ENCODE measurements around the gene ARHGAP8. TPM values are rescaled to one million over a fixed set of nuclear protein-coding genes. Genes with fewer than 3 reads are reported as not detected.
A peak's percentile ranks its signal among the peaks of the same experiment; 100 is the strongest.

ARHGAP8 gene
- total and polyA plus RNA-seq, 2 experiments from 2014 or later, result 24.0 to 50.4 TPM

DNA sequence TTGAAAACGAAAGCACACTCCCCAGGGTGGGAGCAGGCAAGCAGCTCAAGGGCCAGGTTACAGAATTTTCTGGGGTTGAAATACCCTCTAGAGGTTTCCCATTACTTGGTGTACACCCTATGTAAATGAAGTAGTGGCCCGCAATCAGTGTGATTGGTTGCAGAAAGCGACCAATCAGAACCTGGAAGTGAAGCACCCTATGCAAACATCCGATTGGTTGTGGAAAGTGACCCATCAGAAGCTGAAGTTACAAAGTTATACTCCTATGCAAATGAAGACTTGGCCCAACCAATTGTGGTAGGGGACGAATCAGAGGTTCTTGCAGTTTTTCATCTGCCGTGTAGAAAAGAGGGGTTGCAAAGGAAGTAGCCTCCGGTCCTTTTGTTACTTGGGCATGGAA, 31.2 kb upstream of the ARHGAP8 start:
- Histone ChIP-seq H3K9me3 (ENCODE audit: low read depth) (no peaks in the 10 kb centered on the region), H3K36me3 (replicated peaks; ENCODE audit: insufficient read depth, low read depth) (no peaks in the 10 kb centered on the region), H2AFZ (no peak overlapping the region), H3K27ac (no peak overlapping the region), H3K27me3 (no peaks in the 10 kb centered on the region), H3K9me2 (replicated peaks; ENCODE audit: insufficient read depth) (no peaks in the 10 kb centered on the region), H3K4me1 (ENCODE audit: insufficient read depth) (peaks cover 25% of the 10 kb centered on the region), H3K4me3 (no peak overlapping the region), H3K4me2 (no peak overlapping the region), H4K20me1 (ENCODE audit: insufficient read depth, poor library complexity, severe bottlenecking) (peaks cover 18% of the 10 kb centered on the region), H3K79me2 (peaks cover 15% of the 10 kb centered on the region)
- 89% methylated on average over 7 of the region's 7 CpGs for whole genome bisulfite sequencing (ENCODE audit: low lambda C conversion rate, missing lambda C conversion rate)
- no peak for TF ChIP-seq EZH2phosphoT487 (IDR thresholded peaks at IDR 0.05; ENCODE audit: low read depth, severe bottlenecking, unreplicated experiment)
- TF ChIP-seq EZH2 (IDR thresholded peaks at IDR 0.05; ENCODE audit: borderline replicate concordance), result no peak
- TF ChIP-seq, protein P1, sequence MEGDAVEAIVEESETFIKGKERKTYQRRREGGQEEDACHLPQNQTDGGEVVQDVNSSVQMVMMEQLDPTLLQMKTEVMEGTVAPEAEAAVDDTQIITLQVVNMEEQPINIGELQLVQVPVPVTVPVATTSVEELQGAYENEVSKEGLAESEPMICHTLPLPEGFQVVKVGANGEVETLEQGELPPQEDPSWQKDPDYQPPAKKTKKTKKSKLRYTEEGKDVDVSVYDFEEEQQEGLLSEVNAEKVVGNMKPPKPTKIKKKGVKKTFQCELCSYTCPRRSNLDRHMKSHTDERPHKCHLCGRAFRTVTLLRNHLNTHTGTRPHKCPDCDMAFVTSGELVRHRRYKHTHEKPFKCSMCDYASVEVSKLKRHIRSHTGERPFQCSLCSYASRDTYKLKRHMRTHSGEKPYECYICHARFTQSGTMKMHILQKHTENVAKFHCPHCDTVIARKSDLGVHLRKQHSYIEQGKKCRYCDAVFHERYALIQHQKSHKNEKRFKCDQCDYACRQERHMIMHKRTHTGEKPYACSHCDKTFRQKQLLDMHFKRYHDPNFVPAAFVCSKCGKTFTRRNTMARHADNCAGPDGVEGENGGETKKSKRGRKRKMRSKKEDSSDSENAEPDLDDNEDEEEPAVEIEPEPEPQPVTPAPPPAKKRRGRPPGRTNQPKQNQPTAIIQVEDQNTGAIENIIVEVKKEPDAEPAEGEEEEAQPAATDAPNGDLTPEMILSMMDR (IDR thresholded peaks at IDR 0.05; ENCODE audit: poor library complexity), result no peak
- no peak for DNase-seq (ENCODE audit: low spot score)

DNA sequence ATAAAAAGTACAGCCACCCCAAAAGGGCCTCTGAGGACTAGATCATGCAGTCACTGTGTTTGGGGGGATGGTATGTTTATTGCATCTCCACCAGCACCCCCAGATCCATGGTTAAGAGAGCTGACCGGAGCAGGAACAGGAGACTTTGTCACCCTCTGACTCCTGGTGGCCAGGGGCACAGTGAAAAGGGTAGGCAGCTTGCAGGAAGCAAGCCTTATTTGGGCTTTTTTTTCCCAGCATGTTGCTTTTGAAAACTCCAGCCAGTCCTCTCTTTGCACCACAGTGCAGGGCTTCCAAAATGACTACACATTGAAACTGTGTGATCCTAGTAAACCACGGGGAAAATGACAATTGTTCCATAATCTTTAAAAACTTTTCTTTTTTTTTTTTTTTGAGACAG, 29.8 kb upstream of the ARHGAP8 start:
- 81% methylated on average over 2 of the region's 2 CpGs for WGBS (ENCODE audit: low lambda C conversion rate, missing lambda C conversion rate)
- H3K27me3 ChIP-seq, result no peaks in the 10 kb centered on the region

DNA sequence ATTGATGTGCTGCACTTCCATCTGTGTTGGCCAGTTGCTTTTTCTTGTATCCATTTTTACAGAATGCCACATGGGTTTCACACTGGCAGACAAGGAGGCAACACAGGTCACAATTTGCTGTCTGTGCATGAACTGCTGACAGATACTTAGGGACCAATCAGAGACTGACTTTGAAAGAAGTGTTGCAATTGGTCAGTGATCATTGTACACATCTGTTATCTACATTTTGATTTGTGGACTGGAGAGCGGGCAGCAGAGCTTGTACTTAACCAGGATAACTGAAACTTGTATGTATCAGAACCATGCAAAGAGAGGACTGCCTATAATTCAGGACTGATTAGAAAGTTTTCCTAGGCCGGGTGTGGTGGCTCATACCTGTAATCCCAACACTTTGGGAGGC, 28.6 kb upstream of the ARHGAP8 start:
- Histone ChIP-seq H3K4me1 (ENCODE audit: insufficient read depth) (peaks cover 32% of the 10 kb centered on the region), H3K27ac (no peak overlapping the region), H2AFZ (no peak overlapping the region), H3K4me3 (no peak overlapping the region), H3K4me2 (no peak overlapping the region), H3K79me2 (peaks cover 10% of the 10 kb centered on the region), H3K36me3 (replicated peaks; ENCODE audit: insufficient read depth, low read depth) (no peaks in the 10 kb centered on the region), H3K27me3 (no peaks in the 10 kb centered on the region), H3K9me2 (replicated peaks; ENCODE audit: insufficient read depth) (no peaks in the 10 kb centered on the region), H4K20me1 (ENCODE audit: insufficient read depth, poor library complexity, severe bottlenecking) (peaks cover 17% of the 10 kb centered on the region), H3K9me3 (ENCODE audit: low read depth) (no peaks in the 10 kb centered on the region)
- DNase-seq (ENCODE audit: low spot score), result no peak
- 78% methylated on average over 2 of the region's 2 CpGs for WGBS (ENCODE audit: low lambda C conversion rate, missing lambda C conversion rate)
- TF ChIP-seq, protein P1 (IDR thresholded peaks at IDR 0.05; ENCODE audit: poor library complexity), result no peak
- TF ChIP-seq EZH2phosphoT487 (IDR thresholded peaks at IDR 0.05; ENCODE audit: low read depth, severe bottlenecking, unreplicated experiment) (no peak), EZH2 (IDR thresholded peaks at IDR 0.05; ENCODE audit: borderline replicate concordance) (no peak)

More for the DNA sequence above, 29.8 kb upstream of the ARHGAP8 start:
- H4K20me1 ChIP-seq (ENCODE audit: insufficient read depth, poor library complexity, severe bottlenecking), result peaks cover 18% of the 10 kb centered on the region
- TF ChIP-seq EZH2 (IDR thresholded peaks at IDR 0.05; ENCODE audit: borderline replicate concordance) (no peak), EZH2phosphoT487 (IDR thresholded peaks at IDR 0.05; ENCODE audit: low read depth, severe bottlenecking, unreplicated experiment) (no peak)
- TF ChIP-seq, protein P1 (IDR thresholded peaks at IDR 0.05; ENCODE audit: poor library complexity), result no peak
- peaks cover 15% of the 10 kb centered on the region for H3K79me2 ChIP-seq
- H3K4me1 ChIP-seq (ENCODE audit: insufficient read depth), result peaks cover 25% of the 10 kb centered on the region
- H3K9me3 ChIP-seq (ENCODE audit: low read depth), result no peaks in the 10 kb centered on the region
- no peak overlapping the region for H3K4me2 ChIP-seq
- DNase-seq (ENCODE audit: low spot score), result no peak
- no peaks in the 10 kb centered on the region for H3K36me3 ChIP-seq (replicated peaks; ENCODE audit: insufficient read depth, low read depth)
- H2AFZ ChIP-seq, result no peak overlapping the region
- no peaks in the 10 kb centered on the region for H3K9me2 ChIP-seq (replicated peaks; ENCODE audit: insufficient read depth)
- H3K27ac ChIP-seq, result no peak overlapping the region
- no peak overlapping the region for H3K4me3 ChIP-seq

DNA sequence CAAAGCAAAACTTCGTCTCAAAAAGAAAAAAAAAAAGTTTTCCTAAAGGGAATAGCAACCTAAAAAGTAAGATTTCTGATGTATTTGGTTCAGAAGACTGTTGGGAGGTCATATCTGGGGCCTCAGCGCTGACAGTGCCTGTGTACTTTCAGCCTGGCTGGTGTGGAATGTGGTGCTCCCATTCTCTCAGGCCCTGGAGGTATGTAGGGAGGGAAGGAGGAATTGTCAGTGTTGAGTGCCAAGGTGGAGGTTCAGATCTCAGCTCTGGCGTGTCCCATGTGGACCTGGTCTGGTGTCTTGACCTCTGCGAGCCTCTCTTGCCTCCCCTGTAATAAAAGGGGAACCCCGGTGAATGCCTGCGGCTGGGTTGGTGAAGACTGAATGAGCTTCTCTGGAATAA, 28.0 kb upstream of the ARHGAP8 start:
- Histone ChIP-seq H3K4me1 (ENCODE audit: insufficient read depth) (peaks cover 34% of the 10 kb centered on the region), H3K79me2 (peaks cover 8% of the 10 kb centered on the region), H3K4me3 (no peak overlapping the region), H3K27ac (peak overlapping the region; percentile 26), H3K27me3 (no peaks in the 10 kb centered on the region), H2AFZ (no peak overlapping the region), H3K9me3 (ENCODE audit: low read depth) (no peaks in the 10 kb centered on the region), H4K20me1 (ENCODE audit: insufficient read depth, poor library complexity, severe bottlenecking) (peaks cover 11% of the 10 kb centered on the region), H3K9me2 (replicated peaks; ENCODE audit: insufficient read depth) (no peaks in the 10 kb centered on the region), H3K4me2 (no peak overlapping the region), H3K36me3 (replicated peaks; ENCODE audit: insufficient read depth, low read depth) (no peaks in the 10 kb centered on the region)
- WGBS (ENCODE audit: low lambda C conversion rate, missing lambda C conversion rate), result 87% methylated on average over 6 of the region's 6 CpGs
- DNase-seq (ENCODE audit: low spot score), result no peak
- TF ChIP-seq EZH2phosphoT487 (IDR thresholded peaks at IDR 0.05; ENCODE audit: low read depth, severe bottlenecking, unreplicated experiment) (no peak), EZH2 (IDR thresholded peaks at IDR 0.05; ENCODE audit: borderline replicate concordance) (no peak)
- TF ChIP-seq, protein P1 (IDR thresholded peaks at IDR 0.05; ENCODE audit: poor library complexity), result no peak

Data from hepatocyte (in vitro differentiated cells).